ENCODE measurements around the gene FGD3. TPM values are rescaled to one million over a fixed set of nuclear protein-coding genes. Genes with fewer than 3 reads are reported as not detected.

Gene FGD3
- total RNA-seq, 1 donor from 2014 or later = 0.26 TPM

DNA sequence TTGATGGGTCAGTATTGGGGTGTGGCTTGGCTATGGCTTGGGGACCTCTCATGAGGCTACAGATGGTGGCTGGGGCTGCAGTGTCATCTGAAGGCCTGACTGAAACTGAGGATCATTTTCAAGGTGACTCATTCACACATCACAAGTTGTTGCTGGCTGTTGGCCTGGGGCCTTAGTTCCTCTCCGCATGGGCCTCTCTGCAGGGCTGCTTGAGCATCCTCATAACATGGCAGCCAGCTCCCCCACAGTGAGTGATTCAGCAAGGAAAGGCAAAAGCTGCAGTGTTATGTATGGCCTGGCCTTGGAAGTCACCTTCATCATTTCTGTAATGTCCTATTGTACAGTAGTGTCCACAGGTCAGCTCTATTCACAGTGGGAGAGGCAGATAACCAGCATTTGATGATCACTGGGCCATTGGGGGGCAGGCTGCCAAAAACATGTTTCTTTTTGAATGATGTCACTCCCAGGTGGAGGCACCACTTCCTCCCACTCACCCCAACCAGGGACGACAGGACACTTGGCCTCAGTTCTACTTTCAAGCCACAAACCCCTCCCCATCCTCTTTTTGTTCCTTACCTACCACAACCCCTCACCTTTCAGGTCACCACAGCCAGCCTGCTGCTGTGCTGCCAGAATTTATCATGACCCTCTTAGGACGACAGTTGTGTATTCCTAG lies 14.4 kb downstream of the FGD3 start:
- no peak for FAIRE-seq
- no peak for DNase-seq (ENCODE audit: low read depth)
- TF ChIP-seq, protein P1, sequence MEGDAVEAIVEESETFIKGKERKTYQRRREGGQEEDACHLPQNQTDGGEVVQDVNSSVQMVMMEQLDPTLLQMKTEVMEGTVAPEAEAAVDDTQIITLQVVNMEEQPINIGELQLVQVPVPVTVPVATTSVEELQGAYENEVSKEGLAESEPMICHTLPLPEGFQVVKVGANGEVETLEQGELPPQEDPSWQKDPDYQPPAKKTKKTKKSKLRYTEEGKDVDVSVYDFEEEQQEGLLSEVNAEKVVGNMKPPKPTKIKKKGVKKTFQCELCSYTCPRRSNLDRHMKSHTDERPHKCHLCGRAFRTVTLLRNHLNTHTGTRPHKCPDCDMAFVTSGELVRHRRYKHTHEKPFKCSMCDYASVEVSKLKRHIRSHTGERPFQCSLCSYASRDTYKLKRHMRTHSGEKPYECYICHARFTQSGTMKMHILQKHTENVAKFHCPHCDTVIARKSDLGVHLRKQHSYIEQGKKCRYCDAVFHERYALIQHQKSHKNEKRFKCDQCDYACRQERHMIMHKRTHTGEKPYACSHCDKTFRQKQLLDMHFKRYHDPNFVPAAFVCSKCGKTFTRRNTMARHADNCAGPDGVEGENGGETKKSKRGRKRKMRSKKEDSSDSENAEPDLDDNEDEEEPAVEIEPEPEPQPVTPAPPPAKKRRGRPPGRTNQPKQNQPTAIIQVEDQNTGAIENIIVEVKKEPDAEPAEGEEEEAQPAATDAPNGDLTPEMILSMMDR (IDR thresholded peaks at IDR 0.05; ENCODE audit: insufficient read depth, low read length, severe bottlenecking) = no peak

DNA sequence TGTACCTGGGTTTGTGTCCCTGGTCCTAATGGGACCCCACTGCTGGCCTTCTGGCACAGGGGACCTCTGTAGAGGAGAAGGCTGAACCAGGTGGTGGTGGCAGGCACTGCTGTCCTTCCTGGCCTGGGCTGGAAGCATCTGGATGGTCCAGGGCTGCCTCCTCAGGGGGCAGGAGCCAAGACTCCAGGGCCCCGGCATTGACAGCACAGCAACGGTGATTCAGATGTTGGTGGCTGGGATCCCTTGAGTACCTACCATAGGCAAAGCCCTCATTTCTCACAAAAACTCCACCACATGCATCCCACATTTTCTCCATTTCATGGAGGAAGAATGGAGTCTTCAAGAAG lies 15.0 kb downstream of the FGD3 start:
- no peaks in the 10 kb centered on the region for H3K27me3 ChIP-seq (ENCODE audit: control insufficient read depth, insufficient read depth, low read length)
- DNase-seq (ENCODE audit: low read depth) (no peak), FAIRE-seq (no peak)
- no peak overlapping the region for H3K4me3 ChIP-seq (ENCODE audit: low read depth, low read length)
- TF ChIP-seq, protein P1 (IDR thresholded peaks at IDR 0.05; ENCODE audit: insufficient read depth, low read length, severe bottlenecking) = no peak
- no peaks in the 10 kb centered on the region for H3K36me3 ChIP-seq (ENCODE audit: control insufficient read depth, insufficient read depth, low read length)

More for the DNA sequence above, 14.4 kb downstream of the FGD3 start:
- Histone ChIP-seq H3K4me3 (ENCODE audit: low read depth, low read length) (no peak overlapping the region), H3K27me3 (ENCODE audit: control insufficient read depth, insufficient read depth, low read length) (no peaks in the 10 kb centered on the region), H3K36me3 (ENCODE audit: control insufficient read depth, insufficient read depth, low read length) (no peaks in the 10 kb centered on the region)

- H3K36me3 ChIP-seq (ENCODE audit: control insufficient read depth, insufficient read depth, low read length) = no peaks in the 10 kb centered on the region
- no peaks in the 10 kb centered on the region for H3K27me3 ChIP-seq (ENCODE audit: control insufficient read depth, insufficient read depth, low read length)
- FAIRE-seq = no peak
- TF ChIP-seq, protein P1 (IDR thresholded peaks at IDR 0.05; ENCODE audit: insufficient read depth, low read length, severe bottlenecking) = no peak
- H3K4me3 ChIP-seq (ENCODE audit: low read depth, low read length) = no peak overlapping the region
- no peak for DNase-seq (ENCODE audit: low read depth)
Measured at GRCh38 chr9:92962846-92963245, 15.5 kb downstream of the FGD3 start.

- Histone ChIP-seq H3K4me3 (ENCODE audit: low read depth, low read length) (no peak overlapping the region), H3K36me3 (ENCODE audit: control insufficient read depth, insufficient read depth, low read length) (no peaks in the 10 kb centered on the region), H3K27me3 (ENCODE audit: control insufficient read depth, insufficient read depth, low read length) (no peaks in the 10 kb centered on the region)
- TF ChIP-seq, protein P1 (IDR thresholded peaks at IDR 0.05; ENCODE audit: insufficient read depth, low read length, severe bottlenecking) = no peak
- FAIRE-seq (no peak), DNase-seq (ENCODE audit: low read depth) (no peak)
Measured at GRCh38 chr9:92963831-92964606, 16.7 kb downstream of the FGD3 start.

DNA sequence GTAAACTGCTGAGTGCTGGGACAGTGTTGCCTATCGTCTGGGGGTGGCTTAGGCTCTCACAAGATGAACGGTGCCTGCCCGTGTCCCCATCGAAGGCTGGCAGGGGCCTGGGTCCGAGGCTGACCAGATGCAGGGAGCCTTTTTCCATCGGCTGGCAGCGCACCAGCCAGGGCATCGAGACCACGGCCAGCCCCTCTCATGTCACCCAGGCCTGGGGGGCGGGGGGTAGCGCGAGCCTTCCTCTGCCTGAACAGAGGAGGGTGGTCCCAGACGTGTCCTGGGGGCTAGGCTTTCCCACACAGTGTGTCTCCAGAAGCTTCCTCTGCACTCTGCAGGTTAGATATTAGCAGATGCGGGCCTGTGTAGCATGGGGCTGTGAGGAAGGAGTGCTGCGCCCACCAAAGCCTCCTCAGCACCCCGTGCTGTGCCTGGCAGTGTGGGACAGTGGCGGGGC lies 17.3 kb downstream of the FGD3 start:
- DNase-seq (ENCODE audit: low read depth) = no peak

More for the DNA sequence above, 17.3 kb downstream of the FGD3 start:
- TF ChIP-seq, protein P1 (IDR thresholded peaks at IDR 0.05; ENCODE audit: insufficient read depth, low read length, severe bottlenecking) = no peak
- H3K36me3 ChIP-seq (ENCODE audit: control insufficient read depth, insufficient read depth, low read length) = no peaks in the 10 kb centered on the region
- no peak overlapping the region for H3K4me3 ChIP-seq (ENCODE audit: low read depth, low read length)
- no peaks in the 10 kb centered on the region for H3K27me3 ChIP-seq (ENCODE audit: control insufficient read depth, insufficient read depth, low read length)
- FAIRE-seq = no peak

All from bronchial epithelial cell (primary cell).